Thyroid gland (tissue), 4 donors: ENCODE measurements around the gene TTC34.
"Not testable (repeated sequence)": the region's sequence is repeated elsewhere in the genome, so short reads cannot be mapped to it uniquely, and the experiment has no call there.

Source experiments
- POLR2A ChIP-seq, 2 donors: fragments of 450-650 bp; IDR thresholded peaks; one replicate each; pipeline ENCODE4 v1.6.1; 2017; ENCODE audit warnings: antibody characterized with exemption in 2 of 2, mild to moderate bottlenecking in 2 of 2, moderate library complexity in 1 of 2
- TF ChIP-seq, protein P1 (sequence below), 6 experiments: fragments of 200-600 bp in 3 of 6; fragments of 450-650 bp in 3 of 6; sonication (generic) in 3 of 6; IDR thresholded peaks; one replicate each; pipeline ENCODE4 v1.5.1; 2016 to 2019; ENCODE audit warnings: antibody characterized with exemption in 6 of 6, mild to moderate bottlenecking in 2 of 6, inconsistent platforms in 1 of 6, moderate library complexity in 1 of 6

DNA sequence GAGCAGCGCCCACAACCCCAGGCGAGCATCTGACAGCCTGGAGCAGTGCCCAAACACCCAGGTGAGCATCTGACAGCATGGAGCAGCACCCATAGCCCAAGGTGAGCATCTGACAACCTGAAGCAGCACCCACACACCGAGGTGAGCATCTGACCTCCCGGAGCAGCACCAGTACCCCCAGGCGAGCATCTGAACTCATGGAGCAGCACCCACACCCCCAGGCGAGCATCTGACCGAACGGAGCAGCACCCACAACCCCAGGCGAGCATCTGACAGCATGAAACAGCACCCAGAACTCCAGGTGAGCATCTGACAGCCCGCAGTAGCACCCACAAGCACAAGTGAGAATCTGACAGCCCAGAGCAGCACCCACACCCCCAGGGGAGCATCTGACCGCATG, 129.8 kb downstream of the TTC34 start:
- TF ChIP-seq POLR2A (IDR thresholded peaks at IDR 0.05): not testable (repeated sequence)
- TF ChIP-seq, protein P1, sequence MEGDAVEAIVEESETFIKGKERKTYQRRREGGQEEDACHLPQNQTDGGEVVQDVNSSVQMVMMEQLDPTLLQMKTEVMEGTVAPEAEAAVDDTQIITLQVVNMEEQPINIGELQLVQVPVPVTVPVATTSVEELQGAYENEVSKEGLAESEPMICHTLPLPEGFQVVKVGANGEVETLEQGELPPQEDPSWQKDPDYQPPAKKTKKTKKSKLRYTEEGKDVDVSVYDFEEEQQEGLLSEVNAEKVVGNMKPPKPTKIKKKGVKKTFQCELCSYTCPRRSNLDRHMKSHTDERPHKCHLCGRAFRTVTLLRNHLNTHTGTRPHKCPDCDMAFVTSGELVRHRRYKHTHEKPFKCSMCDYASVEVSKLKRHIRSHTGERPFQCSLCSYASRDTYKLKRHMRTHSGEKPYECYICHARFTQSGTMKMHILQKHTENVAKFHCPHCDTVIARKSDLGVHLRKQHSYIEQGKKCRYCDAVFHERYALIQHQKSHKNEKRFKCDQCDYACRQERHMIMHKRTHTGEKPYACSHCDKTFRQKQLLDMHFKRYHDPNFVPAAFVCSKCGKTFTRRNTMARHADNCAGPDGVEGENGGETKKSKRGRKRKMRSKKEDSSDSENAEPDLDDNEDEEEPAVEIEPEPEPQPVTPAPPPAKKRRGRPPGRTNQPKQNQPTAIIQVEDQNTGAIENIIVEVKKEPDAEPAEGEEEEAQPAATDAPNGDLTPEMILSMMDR (IDR thresholded peaks at IDR 0.05): not testable (repeated sequence)
